Measurements from ENCODE around the gene USP17L27.
"Not testable (repeated sequence)": the region's sequence is repeated elsewhere in the genome, so short reads cannot be mapped to it uniquely, and the experiment has no call there.

Gene USP17L27

GRCh38 chr4:9343848-9344247, at the start of gene USP17L27:
USP17L27 (plus strand) TSS chr4:9344148; CDS start chr4:9344148, 0 bp downstream.
- not testable (repeated sequence) for DNase-seq

- DNase-seq = not testable (repeated sequence)
Measured at GRCh38 chr4:9324191-9324590, 19.8 kb upstream of the USP17L27 start.

- DNase-seq = not testable (repeated sequence)
Measured at GRCh38 chr4:9324865-9325264, 19.1 kb upstream of the USP17L27 start, which contains the start of gene USP17L24. USP17L24 (plus strand) TSS chr4:9325165; CDS start chr4:9325165, 0 bp downstream.

- DNase-seq = not testable (repeated sequence)
Measured at GRCh38 chr4:9329611-9330010, 14.3 kb upstream of the USP17L27 start, which contains the start of gene USP17L25. USP17L25 (plus strand) TSS chr4:9329911; CDS start chr4:9329911, 0 bp downstream.

- not testable (repeated sequence) for DNase-seq
Measured at GRCh38 chr4:9334358-9334757, 9.6 kb upstream of the USP17L27 start, which contains the start of gene USP17L26. USP17L26 (plus strand) TSS chr4:9334658; CDS start chr4:9334658, 0 bp downstream.

GRCh38 chr4:9339103-9339502, 4.8 kb upstream of the USP17L27 start, which contains the start of gene USP17L5:
USP17L5 (plus strand) TSS chr4:9339403; CDS start chr4:9339403, 0 bp downstream.
- not testable (repeated sequence) for DNase-seq

GRCh38 chr4:9348593-9348992, 4.6 kb downstream of the USP17L27 start, which contains the start of gene USP17L28:
USP17L28 (plus strand) TSS chr4:9348893; CDS start chr4:9348893, 0 bp downstream.
- not testable (repeated sequence) for DNase-seq

- DNase-seq = not testable (repeated sequence)
Measured at GRCh38 chr4:9350866-9351265, 6.9 kb downstream of the USP17L27 start.

GRCh38 chr4:9353338-9353737, 9.4 kb downstream of the USP17L27 start, which contains the start of gene USP17L29:
USP17L29 (plus strand) TSS chr4:9353638; CDS start chr4:9353638, 0 bp downstream.
- not testable (repeated sequence) for DNase-seq

GRCh38 chr4:9362829-9363228, 18.9 kb downstream of the USP17L27 start, which contains the start of gene USP17L30:
USP17L30 (plus strand) TSS chr4:9363129; CDS start chr4:9363129, 0 bp downstream.
- not testable (repeated sequence) for DNase-seq

- DNase-seq = not testable (repeated sequence)
Measured at GRCh38 chr4:9379881-9380280, 35.9 kb downstream of the USP17L27 start.

- DNase-seq = not testable (repeated sequence)
Measured at GRCh38 chr4:9381012-9381534, 37.1 kb downstream of the USP17L27 start.

GRCh38 chr4:9384126-9384525, 40.2 kb downstream of the USP17L27 start:
- DNase-seq = no peak

- DNase-seq = not testable (repeated sequence)
Measured at GRCh38 chr4:9389001-9389400, 45.1 kb downstream of the USP17L27 start.

Data from NCI-H2171 (cell line).